BLaER1 (cell line): Measurements from ENCODE around the gene VSIR.

Experiments used
- H3K27ac ChIP-seq: shearing (Covaris generic); formaldehyde crosslinking; 2 replicates; pipeline ENCODE4 v1.8.1; 2022
- H3K27me3 ChIP-seq: shearing (Covaris generic); formaldehyde crosslinking; 2 replicates; pipeline ENCODE4 v1.8.1; 2022
- H3K36me3 ChIP-seq: shearing (Covaris generic); formaldehyde crosslinking; 2 replicates; pipeline ENCODE4 v1.8.1; 2022
- H3K4me1 ChIP-seq: shearing (Covaris generic); formaldehyde crosslinking; 2 replicates; pipeline ENCODE4 v1.8.1; 2022
- H3K4me2 ChIP-seq: shearing (Covaris generic); formaldehyde crosslinking; 2 replicates; pipeline ENCODE4 v1.8.1; 2022
- H3K4me3 ChIP-seq: shearing (Covaris generic); formaldehyde crosslinking; 2 replicates; pipeline ENCODE4 v1.8.1; 2022
- H3K9ac ChIP-seq: shearing (Covaris generic); formaldehyde crosslinking; 2 replicates; pipeline ENCODE4 v1.8.1; 2022
- H3K9me3 ChIP-seq: shearing (Covaris generic); formaldehyde crosslinking; 2 replicates; pipeline ENCODE4 v1.8.1; 2022
- H4K20me1 ChIP-seq: shearing (Covaris generic); formaldehyde crosslinking; 2 replicates; pipeline ENCODE4 v1.8.1; 2022
- Cebpa-rat ChIP-seq: shearing (Covaris generic); IDR thresholded peaks from 2 replicates; pipeline ENCODE4 v1.8.1; 2022

Gene VSIR

DNA sequence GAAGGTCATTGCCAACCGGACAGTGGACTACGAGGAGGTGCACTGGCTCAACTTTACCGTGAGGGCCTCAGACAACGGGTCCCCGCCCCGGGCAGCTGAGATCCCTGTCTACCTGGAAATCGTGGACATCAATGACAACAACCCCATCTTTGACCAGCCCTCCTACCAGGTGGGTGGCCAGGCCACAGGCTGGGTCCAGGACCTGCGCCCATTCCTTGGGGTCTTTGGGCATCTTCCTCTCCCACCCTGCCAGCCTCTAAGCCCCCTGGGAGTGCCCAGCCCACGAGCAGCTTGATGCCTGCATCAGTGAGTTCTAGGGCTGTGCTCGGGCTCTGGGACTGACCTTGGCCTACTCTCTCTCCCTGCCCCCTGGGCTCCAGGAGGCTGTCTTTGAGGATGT, 25.8 kb upstream of the VSIR start:
- Histone ChIP-seq H4K20me1 (no peaks in the 10 kb centered on the region; the same call in 1 of the 2 replicates), H3K27ac (no peak overlapping the region), H3K9ac (no peak overlapping the region), H3K4me2 (no peak overlapping the region), H3K9me3 (no peaks in the 10 kb centered on the region), H3K27me3 (no peaks in the 10 kb centered on the region; the same call in 1 of the 2 replicates), H3K4me3 (no peak overlapping the region), H3K36me3 (no peaks in the 10 kb centered on the region), H3K4me1 (no peaks in the 10 kb centered on the region)
- TF ChIP-seq Cebpa-rat = no peak

DNA sequence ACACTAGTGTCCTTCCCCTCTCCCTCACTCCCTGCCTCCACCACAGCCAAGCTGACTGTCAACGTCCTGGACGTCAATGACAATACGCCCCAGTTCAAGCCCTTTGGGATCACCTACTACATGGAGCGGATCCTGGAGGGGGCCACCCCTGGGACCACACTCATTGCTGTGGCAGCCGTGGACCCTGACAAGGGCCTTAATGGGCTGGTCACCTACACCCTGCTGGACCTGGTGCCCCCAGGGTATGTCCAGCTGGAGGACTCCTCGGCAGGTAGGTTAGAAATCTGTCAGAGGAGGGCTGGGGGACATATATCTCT, 24.9 kb upstream of the VSIR start:
- Histone ChIP-seq H3K4me1 (no peaks in the 10 kb centered on the region), H4K20me1 (no peaks in the 10 kb centered on the region; the same call in 1 of the 2 replicates), H3K27ac (no peak overlapping the region), H3K4me2 (no peak overlapping the region), H3K4me3 (no peak overlapping the region), H3K9ac (no peak overlapping the region), H3K36me3 (no peaks in the 10 kb centered on the region), H3K27me3 (no peaks in the 10 kb centered on the region; the same call in 1 of the 2 replicates), H3K9me3 (no peaks in the 10 kb centered on the region)
- no peak for TF ChIP-seq Cebpa-rat

DNA sequence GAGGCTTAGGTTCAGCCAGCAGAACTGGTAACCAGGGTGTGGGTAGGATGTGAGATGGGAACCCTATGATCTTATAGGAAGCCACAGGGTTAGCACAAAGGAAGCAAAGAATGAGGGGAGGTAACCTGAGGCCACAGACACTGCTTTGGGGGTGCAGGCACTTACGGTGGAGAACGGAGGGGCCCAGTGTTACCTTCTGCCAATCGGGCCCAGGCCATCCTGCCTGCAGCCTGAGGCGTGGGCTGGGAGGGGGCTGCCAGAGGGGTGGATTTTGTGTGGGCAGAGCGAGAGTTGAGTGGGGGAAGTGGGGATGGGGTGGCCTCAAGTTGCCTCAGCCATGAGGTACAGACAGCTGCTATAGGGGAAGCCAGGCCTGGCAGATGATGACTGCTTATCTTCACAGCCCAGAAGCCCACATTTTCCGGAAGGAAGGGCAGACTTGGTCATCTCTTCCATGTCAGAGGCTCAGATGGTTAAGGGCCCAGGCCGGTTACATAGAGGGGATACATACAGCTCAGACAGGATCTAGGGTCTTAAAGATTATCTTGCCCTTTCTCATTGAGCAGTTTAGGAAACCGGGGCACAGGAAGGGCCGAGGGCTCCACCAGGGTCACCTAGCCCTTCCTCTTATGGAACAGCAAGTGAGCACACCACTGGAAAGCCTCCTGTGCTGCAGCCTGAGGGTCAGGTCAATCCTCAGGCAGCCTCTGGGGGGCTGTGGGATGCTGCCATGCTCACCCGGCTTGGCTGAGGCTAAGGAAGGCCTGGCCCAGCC, 24.4 kb upstream of the VSIR start:
- Histone ChIP-seq H3K27me3 (no peaks in the 10 kb centered on the region; the same call in 1 of the 2 replicates), H3K36me3 (no peaks in the 10 kb centered on the region), H3K4me1 (no peaks in the 10 kb centered on the region), H3K9me3 (no peaks in the 10 kb centered on the region), H3K27ac (no peak overlapping the region), H3K4me3 (no peak overlapping the region), H3K4me2 (no peak overlapping the region), H3K9ac (no peak overlapping the region), H4K20me1 (no peaks in the 10 kb centered on the region; the same call in 1 of the 2 replicates)
- TF ChIP-seq Cebpa-rat = no peak

DNA sequence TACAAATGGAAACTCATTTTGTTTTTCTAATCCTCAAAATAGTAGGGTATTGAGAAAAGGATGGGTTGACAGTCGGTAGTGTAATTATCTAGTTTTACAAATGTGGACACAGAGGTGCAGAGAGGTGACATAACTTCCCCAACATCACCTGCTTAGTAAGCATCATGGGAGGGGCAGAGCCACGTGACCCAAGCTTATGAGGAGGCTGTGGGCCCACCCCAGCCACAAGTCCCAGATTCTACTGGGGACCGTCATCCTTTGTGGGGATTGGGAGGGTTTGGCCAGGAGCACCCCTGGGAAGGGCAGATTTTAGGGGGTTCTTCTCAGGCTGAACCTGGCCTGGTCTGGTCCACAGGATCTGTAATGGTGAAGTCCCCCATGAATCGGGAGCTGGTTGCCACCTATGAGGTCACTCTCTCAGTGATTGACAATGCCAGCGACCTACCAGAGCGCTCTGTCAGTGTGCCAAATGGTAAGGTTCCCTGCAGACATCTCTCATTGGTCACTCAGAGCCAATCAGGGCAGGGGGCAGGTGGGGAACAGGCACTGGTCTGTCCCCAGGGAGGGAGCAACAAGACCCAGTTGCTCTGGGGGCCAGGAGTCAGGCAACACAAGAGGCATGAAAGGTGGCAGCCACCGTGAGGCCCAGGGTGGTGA, 23.6 kb upstream of the VSIR start:
- H3K27ac ChIP-seq = no peak overlapping the region
- no peaks in the 10 kb centered on the region for H3K9me3 ChIP-seq
- H3K4me2 ChIP-seq = no peak overlapping the region
- H4K20me1 ChIP-seq = no peaks in the 10 kb centered on the region; the same call in 1 of the 2 replicates
- H3K9ac ChIP-seq = no peak overlapping the region
- H3K27me3 ChIP-seq = no peaks in the 10 kb centered on the region; the same call in 1 of the 2 replicates
- H3K36me3 ChIP-seq = no peaks in the 10 kb centered on the region
- H3K4me1 ChIP-seq = no peaks in the 10 kb centered on the region
- H3K4me3 ChIP-seq = no peak overlapping the region
- no peak for TF ChIP-seq Cebpa-rat

DNA sequence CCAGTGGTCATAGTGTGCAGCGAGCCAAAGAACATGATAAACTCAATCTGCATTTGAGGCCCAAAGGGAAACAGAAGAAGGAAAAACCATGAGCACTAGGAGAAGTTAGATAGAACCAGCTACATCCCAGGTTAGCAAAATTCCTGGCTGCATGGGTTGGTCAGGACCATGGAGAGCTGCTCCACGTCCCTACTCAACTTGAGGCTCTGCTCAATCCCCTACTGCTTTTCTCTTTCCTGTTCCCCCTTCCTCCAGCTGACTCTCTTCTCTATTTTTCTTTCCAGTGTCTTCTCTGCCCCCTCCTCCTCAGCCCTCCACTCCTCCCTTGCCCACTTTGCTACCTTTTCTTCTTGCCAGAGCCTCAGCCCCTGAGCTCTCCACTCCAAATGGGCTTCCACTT, 21.9 kb upstream of the VSIR start:
- Histone ChIP-seq H3K4me3 (no peak overlapping the region), H3K27me3 (no peaks in the 10 kb centered on the region; the same call in 1 of the 2 replicates), H3K9me3 (no peaks in the 10 kb centered on the region), H3K4me2 (no peak overlapping the region), H3K27ac (no peak overlapping the region), H3K36me3 (no peaks in the 10 kb centered on the region), H3K4me1 (peaks cover 11% of the 10 kb centered on the region), H3K9ac (no peak overlapping the region), H4K20me1 (no peaks in the 10 kb centered on the region; the same call in 1 of the 2 replicates)
- TF ChIP-seq Cebpa-rat = no peak

DNA sequence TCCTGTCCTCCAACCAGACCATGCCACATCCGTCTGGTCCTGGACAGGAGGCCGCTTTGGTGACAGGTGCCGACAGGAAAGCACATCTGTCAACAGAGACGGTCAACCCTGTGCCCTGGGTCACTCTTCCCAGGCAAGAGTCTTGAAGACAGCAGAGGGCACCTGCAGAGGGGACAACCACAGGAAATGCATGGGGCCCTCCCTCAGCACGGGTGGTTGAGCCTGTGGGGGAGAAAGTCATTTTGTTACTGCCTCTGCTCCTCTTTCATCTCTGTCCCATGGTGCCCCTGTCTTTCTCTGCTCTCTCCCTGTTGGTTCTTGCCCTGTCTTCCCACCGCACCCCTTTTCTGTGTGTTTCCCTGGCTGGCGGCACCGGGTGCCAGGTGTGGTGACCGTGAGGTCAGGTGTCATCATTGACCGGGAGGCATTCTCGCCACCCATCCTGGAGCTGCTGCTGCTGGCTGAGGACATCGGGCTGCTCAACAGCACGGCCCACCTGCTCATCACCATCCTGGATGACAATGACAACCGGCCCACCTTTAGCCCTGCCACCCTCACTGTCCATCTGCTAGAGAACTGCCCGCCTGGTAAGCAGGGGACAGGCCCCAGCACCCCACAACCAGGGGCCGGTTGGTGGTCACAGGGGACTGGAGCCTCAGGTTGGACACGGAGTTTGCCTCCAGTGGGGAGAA, 17.6 kb upstream of the VSIR start:
- H4K20me1 ChIP-seq = no peaks in the 10 kb centered on the region
- TF ChIP-seq Cebpa-rat = no peak
- no peaks in the 10 kb centered on the region for H3K27me3 ChIP-seq
- H3K9ac ChIP-seq = no peak overlapping the region
- no peaks in the 10 kb centered on the region for H3K36me3 ChIP-seq
- H3K4me2 ChIP-seq = peak overlapping the region; percentile 60
- no peaks in the 10 kb centered on the region for H3K9me3 ChIP-seq
- H3K4me3 ChIP-seq = no peak overlapping the region
- H3K27ac ChIP-seq = no peak overlapping the region
- peaks cover 12% of the 10 kb centered on the region for H3K4me1 ChIP-seq

DNA sequence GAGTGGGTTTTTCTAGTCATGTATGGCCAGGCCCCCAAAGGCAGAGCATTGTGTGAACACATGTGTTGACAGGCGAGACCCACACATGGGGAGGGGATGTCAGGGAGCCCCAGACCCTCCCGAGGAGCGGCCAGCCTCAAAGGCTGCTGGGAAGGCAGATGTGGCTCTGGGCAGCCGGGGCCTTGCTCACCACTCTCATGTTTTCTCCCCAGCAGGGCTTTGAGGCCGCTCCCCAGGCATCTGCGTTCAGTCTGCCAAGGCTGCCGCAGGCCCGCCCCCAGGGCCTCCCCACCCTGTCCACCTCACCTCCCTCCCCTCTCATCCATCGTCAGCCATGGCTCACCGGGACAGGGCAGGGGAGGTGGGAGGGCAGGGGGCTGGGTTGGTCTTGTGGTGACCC, 16.6 kb upstream of the VSIR start:
- H3K4me2 ChIP-seq = no peak overlapping the region

DNA sequence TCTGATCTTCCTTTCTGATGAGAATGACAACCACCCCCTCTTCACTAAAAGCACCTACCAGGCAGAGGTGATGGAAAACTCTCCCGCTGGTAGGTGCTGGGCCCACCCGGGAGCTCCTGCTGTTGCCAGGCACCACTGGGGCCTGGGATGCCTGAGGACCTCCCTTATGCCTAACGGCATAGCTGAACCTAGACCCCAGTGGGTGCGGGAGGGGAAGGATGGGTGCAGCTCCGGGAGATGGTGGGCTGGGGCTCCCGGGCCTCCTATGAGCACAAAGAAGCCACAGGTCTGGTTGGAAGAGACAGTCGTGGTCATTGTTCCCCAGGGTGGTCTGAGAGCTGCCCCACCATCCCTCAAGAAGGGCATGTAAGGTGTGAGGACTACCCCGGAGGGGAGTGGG, 15.6 kb upstream of the VSIR start:
- Histone ChIP-seq H4K20me1 (no peaks in the 10 kb centered on the region), H3K36me3 (no peaks in the 10 kb centered on the region), H3K4me2 (no peak overlapping the region), H3K9ac (no peak overlapping the region), H3K27me3 (no peaks in the 10 kb centered on the region), H3K9me3 (no peaks in the 10 kb centered on the region), H3K27ac (no peak overlapping the region), H3K4me3 (no peak overlapping the region), H3K4me1 (peaks cover 17% of the 10 kb centered on the region)
- TF ChIP-seq Cebpa-rat = no peak

More for the DNA sequence above, 16.6 kb upstream of the VSIR start:
- Histone ChIP-seq H3K27ac (no peak overlapping the region), H3K9ac (no peak overlapping the region), H3K9me3 (no peaks in the 10 kb centered on the region), H3K36me3 (no peaks in the 10 kb centered on the region), H4K20me1 (no peaks in the 10 kb centered on the region), H3K4me3 (no peak overlapping the region), H3K27me3 (no peaks in the 10 kb centered on the region), H3K4me1 (peaks cover 12% of the 10 kb centered on the region)
- no peak for TF ChIP-seq Cebpa-rat

DNA sequence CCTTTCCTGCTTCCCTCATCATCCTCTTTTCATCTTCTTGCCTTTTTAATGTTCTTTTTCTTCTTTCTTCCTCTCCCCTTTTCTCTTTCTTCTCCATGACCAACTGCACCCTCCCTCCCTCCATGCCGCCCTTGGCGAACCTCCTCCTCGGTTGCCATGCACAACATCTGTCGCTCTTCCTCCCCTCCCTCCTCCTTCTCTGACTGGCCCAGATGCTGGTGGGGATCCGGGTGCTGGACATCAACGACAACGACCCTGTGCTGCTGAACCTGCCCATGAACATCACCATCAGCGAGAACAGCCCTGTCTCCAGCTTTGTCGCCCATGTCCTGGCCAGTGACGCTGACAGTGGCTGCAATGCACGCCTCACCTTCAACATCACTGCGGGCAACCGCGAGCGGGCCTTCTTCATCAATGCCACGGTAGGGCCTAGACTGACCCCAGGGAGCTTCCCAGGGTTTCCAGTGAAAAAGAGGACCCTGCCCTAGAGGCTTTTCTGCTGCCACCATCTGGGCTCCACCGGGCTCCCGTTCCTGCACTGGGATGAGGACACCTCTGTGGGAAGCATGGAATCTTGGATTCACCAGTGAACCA, 11.5 kb upstream of the VSIR start:
- Histone ChIP-seq H3K36me3 (no peaks in the 10 kb centered on the region), H3K9ac (no peak overlapping the region), H3K9me3 (no peaks in the 10 kb centered on the region), H3K4me1 (peaks cover 23% of the 10 kb centered on the region), H3K4me2 (no peak overlapping the region), H3K27me3 (no peaks in the 10 kb centered on the region), H3K4me3 (no peak overlapping the region), H4K20me1 (no peaks in the 10 kb centered on the region), H3K27ac (no peak overlapping the region)
- no peak for TF ChIP-seq Cebpa-rat
